ENCODE measurements around the gene ACOT12. TPM values are rescaled to one million over a fixed set of nuclear protein-coding genes. Genes with fewer than 3 reads are reported as not detected.

The ACOT12 gene
- total RNA-seq, 1 donor from 2014 or later = not detected

DNA sequence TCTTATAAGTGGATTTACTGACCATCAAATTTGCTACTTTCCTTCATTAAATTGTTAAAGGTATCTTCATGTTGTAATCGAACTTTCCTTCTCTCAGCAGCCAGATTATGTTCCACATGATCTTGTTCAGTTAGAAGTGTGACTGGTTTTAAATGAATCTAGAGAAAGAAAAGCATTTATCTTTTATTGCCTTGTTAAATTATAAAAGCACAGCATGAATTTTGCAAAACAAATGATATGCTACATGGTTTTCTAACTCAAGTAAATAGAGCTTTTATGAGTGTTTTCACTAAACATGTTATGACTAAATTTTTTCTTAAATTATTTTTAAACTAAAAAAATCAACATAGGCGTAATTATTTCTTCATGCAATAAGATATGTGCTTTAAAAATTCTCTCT lies 34.1 kb downstream of the ACOT12 start:
- Mint-ChIP-seq H3K4me3 (ENCODE audit: unreplicated experiment) (no peak overlapping the region), H3K9me3 (ENCODE audit: low read depth) (no peaks in the 10 kb centered on the region), H3K4me1 (ENCODE audit: low read depth) (no peaks in the 10 kb centered on the region), H3K27ac (ENCODE audit: unreplicated experiment) (no peak overlapping the region), H3K27me3 (ENCODE audit: low read depth) (peaks cover 2% of the 10 kb centered on the region), H3K36me3 (ENCODE audit: low read depth) (no peaks in the 10 kb centered on the region)
- DNase-seq (ENCODE audit: low spot score) = no peak
- no peak for TF ChIP-seq CTCF (IDR thresholded peaks at IDR 0.05)

GRCh38 chr5:81359108-81359507 lies 34.8 kb downstream of the ACOT12 start:
- TF ChIP-seq CTCF (IDR thresholded peaks at IDR 0.05) = no peak
- DNase-seq (ENCODE audit: low spot score) = no peak
- H3K4me1 Mint-ChIP-seq (ENCODE audit: low read depth) = no peaks in the 10 kb centered on the region
- no peak overlapping the region for H3K27ac Mint-ChIP-seq (ENCODE audit: unreplicated experiment)
- no peak overlapping the region for H3K4me3 Mint-ChIP-seq (ENCODE audit: unreplicated experiment)
- H3K9me3 Mint-ChIP-seq (ENCODE audit: low read depth) = no peaks in the 10 kb centered on the region
- H3K36me3 Mint-ChIP-seq (ENCODE audit: low read depth) = no peaks in the 10 kb centered on the region
- H3K27me3 Mint-ChIP-seq (ENCODE audit: low read depth) = peaks cover 2% of the 10 kb centered on the region

DNA sequence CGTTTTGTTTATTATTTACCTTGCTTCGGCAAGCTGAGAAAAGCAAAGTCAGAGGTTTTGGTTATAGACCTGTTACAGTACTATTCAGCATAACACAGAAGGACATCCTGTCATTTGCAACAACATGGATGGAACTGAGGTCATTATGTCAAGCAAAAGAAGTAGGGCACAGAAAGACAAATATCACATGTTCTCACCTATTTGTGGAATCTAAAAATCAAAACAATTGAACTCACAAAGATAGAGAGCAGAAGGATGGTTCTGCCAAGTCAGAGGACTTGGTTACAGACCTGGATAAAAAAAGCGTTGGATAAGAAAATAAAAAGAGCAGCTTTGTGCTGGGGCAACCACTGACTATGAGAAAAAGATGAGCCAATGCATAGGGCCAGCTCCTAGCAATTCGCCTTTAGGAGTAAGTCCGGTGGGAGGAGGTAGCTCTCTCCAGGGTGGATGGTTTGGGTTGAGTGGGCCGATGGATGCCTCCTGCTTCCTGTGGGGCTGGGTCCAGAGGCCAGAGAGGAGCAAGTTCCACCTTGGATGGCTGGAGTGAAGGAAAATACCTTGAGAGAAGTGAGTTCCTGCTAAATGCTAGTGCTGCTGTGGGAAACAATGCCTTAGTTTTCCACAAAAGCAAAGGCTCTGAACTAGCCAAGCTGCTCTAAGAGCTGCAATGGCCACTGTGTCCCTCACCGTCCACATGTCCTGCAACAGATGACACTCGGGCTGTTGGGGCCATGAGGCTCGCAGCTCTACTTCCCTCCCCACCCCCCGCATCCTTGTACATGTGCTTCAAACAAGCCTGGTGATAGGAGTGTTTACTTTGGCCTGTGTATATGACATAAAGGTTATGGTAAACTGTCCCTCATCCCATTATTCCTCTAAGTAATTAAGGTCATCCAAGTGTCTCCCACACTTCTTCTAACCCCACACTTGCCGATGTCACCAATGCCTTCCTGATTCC lies 38.4 kb downstream of the ACOT12 start:
- no peak overlapping the region for H3K4me3 Mint-ChIP-seq (ENCODE audit: unreplicated experiment)
- no peak overlapping the region for H3K27ac Mint-ChIP-seq (ENCODE audit: unreplicated experiment)
- H3K36me3 Mint-ChIP-seq (ENCODE audit: low read depth) = no peaks in the 10 kb centered on the region
- no peak for DNase-seq (ENCODE audit: low spot score)
- peaks cover 4% of the 10 kb centered on the region for H3K27me3 Mint-ChIP-seq (ENCODE audit: low read depth)
- no peaks in the 10 kb centered on the region for H3K9me3 Mint-ChIP-seq (ENCODE audit: low read depth)
- H3K4me1 Mint-ChIP-seq (ENCODE audit: low read depth) = no peaks in the 10 kb centered on the region
- TF ChIP-seq CTCF (IDR thresholded peaks at IDR 0.05) = no peak

GRCh38 chr5:81354093-81354492 lies 39.8 kb downstream of the ACOT12 start:
- H3K4me1 Mint-ChIP-seq (ENCODE audit: low read depth) = no peaks in the 10 kb centered on the region
- DNase-seq (ENCODE audit: low spot score) = no peak
- no peak overlapping the region for H3K4me3 Mint-ChIP-seq (ENCODE audit: unreplicated experiment)
- TF ChIP-seq CTCF (IDR thresholded peaks at IDR 0.05) = no peak
- H3K36me3 Mint-ChIP-seq (ENCODE audit: low read depth) = no peaks in the 10 kb centered on the region
- H3K27me3 Mint-ChIP-seq (ENCODE audit: low read depth) = peaks cover 4% of the 10 kb centered on the region
- H3K27ac Mint-ChIP-seq (ENCODE audit: unreplicated experiment) = no peak overlapping the region
- H3K9me3 Mint-ChIP-seq (ENCODE audit: low read depth) = no peaks in the 10 kb centered on the region

DNA sequence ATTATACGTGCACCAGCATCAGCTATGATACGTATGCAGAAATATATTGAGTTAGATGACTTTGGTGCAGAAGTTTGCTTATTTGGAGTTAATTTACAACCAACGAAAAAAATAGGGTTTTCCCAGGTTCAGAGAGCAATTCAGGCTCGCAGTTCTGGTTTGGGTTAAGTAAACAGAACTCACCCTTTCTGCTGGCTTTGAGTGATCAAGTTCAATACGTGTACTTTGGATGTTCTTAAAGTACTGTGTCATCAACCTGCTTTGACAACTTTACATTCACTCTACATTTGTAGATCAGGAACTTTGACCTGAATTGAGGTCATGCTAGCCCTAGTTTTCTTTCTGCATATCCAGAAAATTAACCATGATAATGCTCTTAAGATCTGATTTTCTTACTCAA lies 40.7 kb downstream of the ACOT12 start:
- no peak overlapping the region for H3K4me3 Mint-ChIP-seq (ENCODE audit: unreplicated experiment)
- no peaks in the 10 kb centered on the region for H3K9me3 Mint-ChIP-seq (ENCODE audit: low read depth)
- no peaks in the 10 kb centered on the region for H3K4me1 Mint-ChIP-seq (ENCODE audit: low read depth)
- no peak overlapping the region for H3K27ac Mint-ChIP-seq (ENCODE audit: unreplicated experiment)
- no peaks in the 10 kb centered on the region for H3K36me3 Mint-ChIP-seq (ENCODE audit: low read depth)
- TF ChIP-seq CTCF (IDR thresholded peaks at IDR 0.05) = no peak
- no peak for DNase-seq (ENCODE audit: low spot score)
- peaks cover 2% of the 10 kb centered on the region for H3K27me3 Mint-ChIP-seq (ENCODE audit: low read depth)

Measured in chondrocyte (in vitro differentiated cells).